ENCODE results near the gene GOLGA8Q.
"Not testable (repeated sequence)": the region's sequence is repeated elsewhere in the genome, so short reads cannot be mapped to it uniquely, and the experiment has no call there.

GOLGA8Q gene

DNA sequence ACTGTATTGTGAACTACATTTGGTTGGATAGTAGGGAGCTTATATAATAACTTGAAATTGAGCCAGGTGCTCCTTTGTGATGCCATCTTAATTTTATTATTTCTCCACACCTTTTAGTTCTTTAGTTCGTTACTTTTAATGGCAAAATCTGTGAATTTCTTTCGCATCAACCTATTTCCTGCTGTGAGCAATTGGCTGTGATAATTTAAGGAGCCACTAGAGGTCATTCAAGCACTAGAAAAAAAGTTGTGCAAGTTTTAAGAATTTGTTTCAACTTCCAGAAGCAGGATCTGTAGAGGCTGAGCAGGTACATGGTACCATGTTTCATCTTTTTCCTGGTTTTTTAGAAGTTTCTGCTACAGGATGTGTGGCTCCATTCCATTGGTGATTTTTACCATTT lies 47.1 kb downstream of the GOLGA8Q start:
- DNase-seq; H3K27me3 ChIP-seq; H3K4me1 ChIP-seq; intact Hi-C loops (cut with DNase I; ENCODE audit: low total_unique reads); H3K36me3 ChIP-seq; H3K4me3 ChIP-seq; H3K9me3 ChIP-seq; H3K27ac ChIP-seq: not testable (repeated sequence)
- TF ChIP-seq CTCF (IDR thresholded peaks at IDR 0.05) = peak; percentile 16 to 48

DNA sequence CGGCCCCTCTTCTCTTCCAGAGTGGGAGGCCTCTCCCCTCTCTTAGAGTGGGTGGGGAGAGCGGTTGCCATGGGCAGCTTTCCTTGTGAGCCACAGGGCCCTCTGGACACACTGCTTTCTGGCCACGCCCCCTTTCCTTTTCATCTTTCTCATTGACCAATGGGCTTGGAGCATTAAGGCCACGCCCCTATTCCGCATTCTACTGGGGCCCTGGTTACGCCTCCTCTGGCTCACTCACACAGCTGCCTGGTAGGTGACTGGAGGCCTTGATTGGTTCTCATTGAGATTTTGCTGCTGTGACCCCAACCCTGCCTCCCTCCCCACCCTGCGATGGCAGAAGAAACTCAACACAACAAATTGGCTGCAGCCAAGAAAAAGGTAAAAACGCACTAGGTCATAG lies 51.9 kb downstream of the GOLGA8Q start, which contains the start of gene GOLGA8H:
Gene GOLGA8H (plus strand): TSS at position 233 of the 400 bp plus-strand sequence. CDS start 98 bp downstream, at position 331.
- H3K27me3 ChIP-seq; H3K4me3 ChIP-seq; H3K36me3 ChIP-seq; H3K4me1 ChIP-seq; DNase-seq; H3K27ac ChIP-seq; H3K9me3 ChIP-seq; intact Hi-C loops (cut with DNase I; ENCODE audit: low total_unique reads): not testable (repeated sequence)

All from tibial artery (tissue), 4 donors.